NCI-H82 (cell line): ENCODE data around the gene KIF26B.
"Not testable (repeated sequence)": the region's sequence is repeated elsewhere in the genome, so short reads cannot be mapped to it uniquely, and the experiment has no call there.

Source experiments
- DNase-seq: peaks from one replicate; lab custom pipeline; 2025; lab: John Stamatoyannopoulos, UW

Gene KIF26B

DNA sequence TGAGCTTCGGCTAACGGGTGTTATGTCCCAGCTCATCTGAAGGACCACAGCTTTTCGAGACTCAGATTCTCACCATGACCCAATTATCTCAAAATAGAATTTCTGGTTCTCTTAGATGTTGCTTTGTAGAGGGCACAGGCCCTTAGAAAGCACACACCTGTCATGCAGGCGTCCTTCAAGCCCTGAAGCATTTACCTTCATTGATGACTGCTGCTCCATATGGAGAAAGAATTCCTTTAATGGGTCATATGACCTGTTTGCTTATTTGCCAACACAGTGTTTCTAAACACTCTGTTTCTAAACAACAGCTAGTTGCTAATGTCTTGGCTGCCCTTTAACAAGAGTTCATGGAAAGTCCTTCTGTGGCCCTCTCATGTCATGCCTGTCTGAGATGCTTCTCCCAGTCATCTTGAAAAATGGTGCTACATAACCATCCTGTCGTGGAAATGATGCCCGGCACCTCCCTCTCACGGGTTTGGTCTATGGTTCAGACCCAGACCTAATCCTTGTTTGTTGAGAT, 495.7 kb downstream of the KIF26B start:
- no peak for DNase-seq

DNA sequence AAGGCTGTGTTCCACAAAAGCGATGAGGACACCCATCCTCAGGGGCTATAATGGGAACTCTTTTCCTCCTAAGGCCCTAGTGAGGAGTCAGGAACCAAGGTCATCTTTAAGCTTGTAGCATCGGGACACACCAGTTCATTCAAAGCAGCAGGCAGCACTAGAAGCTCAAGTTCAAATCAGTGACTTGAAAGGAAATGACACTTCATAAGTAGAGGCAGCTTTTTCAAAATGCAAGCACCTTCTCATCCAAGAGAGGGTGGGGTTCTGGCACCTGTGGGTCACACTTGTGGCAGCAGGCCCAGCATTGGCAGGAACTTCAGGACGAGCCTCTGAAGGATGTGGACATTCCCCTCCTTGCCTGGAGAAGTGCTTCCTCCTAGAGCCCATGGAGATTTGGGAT, 496.3 kb downstream of the KIF26B start:
- no peak for DNase-seq

DNA sequence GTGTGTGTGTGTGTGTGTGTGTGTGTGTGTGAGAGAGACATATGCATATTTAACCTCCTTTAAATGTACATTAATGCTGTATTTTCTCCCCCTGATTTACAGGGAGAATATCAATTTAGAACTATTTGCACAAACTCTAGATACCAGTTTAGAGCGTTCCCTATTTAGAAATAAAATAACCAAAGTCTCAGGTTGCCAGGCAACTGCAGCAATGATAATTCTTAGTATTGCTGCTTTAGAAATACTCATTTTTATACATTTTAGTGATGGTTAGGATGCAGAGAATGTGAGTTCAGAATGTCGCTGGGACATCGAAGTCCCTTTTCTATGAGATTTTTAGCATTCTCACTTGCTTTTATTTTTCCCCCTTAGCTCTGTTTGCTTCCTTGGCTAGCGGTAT, 497.3 kb downstream of the KIF26B start:
- no peak for DNase-seq

- DNase-seq = no peak
Observed at GRCh38 chr1:245652660-245653427, 498.1 kb downstream of the KIF26B start.

DNA sequence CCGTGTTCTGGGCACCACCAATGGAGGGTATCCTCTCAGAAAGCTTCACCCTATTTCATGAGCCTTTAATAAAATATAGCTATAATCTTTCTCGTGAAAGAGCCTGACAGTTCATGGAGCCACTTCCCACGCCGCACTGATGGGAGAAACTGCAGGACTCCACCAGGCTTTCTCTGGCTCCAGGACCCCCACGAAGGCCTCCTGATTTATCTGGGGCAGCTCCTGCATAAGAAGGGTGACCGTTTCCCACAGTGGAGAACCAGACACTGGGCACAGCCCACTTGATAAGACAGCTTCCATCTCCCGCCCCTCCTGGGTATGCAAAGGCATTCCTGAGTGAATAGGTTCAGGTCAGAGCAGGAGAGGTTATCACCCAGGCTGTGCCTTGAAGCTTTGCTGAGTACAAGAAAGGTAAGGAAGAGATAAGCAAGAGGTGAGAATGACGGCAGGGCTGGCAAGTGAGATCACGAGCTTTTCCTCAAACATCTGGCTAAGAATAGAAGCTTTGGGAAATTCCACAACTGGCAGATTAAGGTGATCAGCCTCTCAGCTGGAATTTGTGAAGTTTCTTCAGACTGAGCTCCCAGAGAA, 499.8 kb downstream of the KIF26B start:
- DNase-seq = no peak

DNA sequence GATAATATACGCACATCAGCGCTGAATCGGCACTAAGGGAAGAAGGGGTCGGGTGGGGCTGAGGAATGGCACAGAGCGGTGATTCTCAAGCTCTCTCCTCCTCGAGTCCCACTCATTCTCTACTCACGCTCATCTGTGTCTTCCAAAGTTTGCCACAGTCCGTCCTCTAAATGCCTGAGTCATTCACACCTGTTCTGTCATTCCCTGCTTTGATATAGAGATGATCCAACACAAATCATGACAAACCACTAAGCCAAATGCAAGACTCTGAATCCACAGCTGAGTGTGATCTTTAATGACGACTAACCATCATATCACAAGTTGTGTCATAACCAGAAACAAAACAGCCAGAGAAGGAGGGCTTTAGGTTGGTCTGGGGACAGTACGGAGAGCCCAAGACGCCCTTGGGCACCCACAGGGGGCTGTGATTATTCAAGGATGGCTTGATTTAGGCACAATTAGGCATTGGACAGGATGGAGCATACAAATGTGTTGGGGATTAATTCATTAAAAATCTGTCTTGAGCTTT, 501.5 kb downstream of the KIF26B start:
- no peak for DNase-seq

DNA sequence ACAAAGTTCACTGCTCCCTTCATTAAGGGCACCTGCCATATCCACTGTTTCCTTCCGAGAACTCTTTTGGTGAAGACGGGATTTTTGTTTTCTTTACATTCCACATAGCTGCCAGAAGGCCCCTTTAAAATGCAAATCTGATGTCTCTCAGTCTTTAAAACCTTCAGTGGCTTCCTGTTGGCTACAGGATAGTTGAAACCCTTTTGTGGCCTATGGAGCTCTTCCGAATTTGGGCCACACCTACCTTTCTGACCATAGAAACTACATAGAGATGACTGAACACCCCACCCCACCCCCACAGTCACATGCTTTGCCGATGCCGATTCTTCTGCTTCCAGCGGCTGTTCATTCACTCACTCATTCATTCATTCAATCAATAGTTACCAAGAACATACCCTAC, 502.6 kb downstream of the KIF26B start:
- no peak for DNase-seq

DNA sequence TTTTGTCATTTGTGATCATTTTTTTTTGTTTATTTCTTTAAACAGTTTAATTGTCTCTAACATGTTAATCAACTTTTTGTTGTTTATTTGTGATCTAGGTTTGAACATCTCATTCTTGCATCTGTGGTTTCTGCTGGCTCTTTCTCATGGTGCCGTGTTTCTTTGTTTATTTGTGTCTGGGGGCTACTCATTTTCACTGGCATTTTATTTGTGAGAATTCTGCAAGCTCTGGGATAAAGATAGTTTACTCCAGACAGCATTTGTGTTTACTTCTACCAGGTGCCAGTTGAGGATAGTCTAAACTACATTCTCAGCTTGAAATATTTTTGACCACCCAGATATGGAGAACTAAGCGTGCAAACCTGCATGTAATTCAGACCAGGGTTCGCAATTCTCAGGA, 508.6 kb downstream of the KIF26B start:
- no peak for DNase-seq

- DNase-seq = no peak
Observed at GRCh38 chr1:245663841-245664240, 509.1 kb downstream of the KIF26B start.

DNA sequence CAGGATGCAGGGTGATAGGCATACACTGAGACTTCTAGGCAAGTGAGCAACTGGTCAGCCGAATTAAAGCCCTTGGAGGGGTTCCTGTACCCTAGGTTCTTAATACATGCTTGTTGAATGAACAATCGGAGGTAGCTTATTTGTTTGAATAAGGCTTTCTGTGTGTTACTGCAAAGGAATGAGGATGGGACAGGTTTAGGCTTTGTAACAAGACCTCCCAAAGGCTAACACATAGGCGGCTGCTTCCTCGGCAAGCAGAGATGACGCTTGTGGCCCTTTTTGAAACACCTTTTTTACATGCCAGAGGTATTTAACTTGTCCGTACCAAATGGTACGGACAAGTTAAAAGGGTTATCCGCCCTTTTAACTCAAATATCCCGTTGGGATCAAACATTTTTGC, 511.6 kb downstream of the KIF26B start:
- DNase-seq = no peak

GRCh38 chr1:245671349-245671748, 516.6 kb downstream of the KIF26B start:
- DNase-seq = no peak

GRCh38 chr1:245671966-245672767, 517.4 kb downstream of the KIF26B start:
- DNase-seq = no peak

GRCh38 chr1:245672836-245673656, 518.3 kb downstream of the KIF26B start:
- not testable (repeated sequence) for DNase-seq

- DNase-seq = no peak
Observed at GRCh38 chr1:245673881-245674414, 519.2 kb downstream of the KIF26B start.

DNA sequence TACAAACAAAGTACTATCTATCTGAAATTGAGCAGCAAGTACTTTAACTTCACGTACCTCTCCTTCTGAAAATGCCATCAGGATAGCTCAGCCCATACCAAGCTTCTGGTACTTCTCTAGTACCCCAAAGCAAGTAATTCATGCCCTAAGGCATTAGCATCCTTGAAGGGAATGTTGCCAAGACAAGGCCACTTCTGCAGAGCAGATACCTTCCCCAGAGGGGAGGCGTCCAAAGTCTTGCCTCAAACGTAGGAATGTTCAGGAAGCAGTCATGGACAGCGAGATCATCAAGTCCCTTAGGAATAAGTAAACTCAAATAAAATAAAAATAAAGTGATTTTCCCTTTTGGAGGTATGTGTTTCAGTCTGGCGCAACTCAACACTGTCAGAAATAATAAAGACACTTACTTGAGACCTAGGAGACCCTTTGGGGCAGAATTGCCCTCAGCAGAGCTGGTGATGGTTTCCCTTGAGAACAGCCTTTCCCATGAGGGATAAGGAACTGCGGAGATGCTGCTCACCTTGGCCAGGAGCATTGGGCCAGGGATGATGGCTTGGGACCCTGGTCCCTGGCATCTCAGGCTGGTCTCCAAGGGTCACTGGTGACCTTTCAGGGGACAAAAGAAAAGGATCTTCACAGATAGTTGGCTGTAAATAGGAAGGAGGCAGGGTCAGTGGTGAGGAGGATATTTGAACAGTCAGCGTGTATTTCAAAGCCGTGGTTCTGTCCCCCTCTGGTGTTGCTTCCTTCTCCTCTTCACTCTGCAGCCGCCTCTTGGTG, 522.9 kb downstream of the KIF26B start:
- no peak for DNase-seq

GRCh38 chr1:245678860-245679411, 524.2 kb downstream of the KIF26B start:
- no peak for DNase-seq

DNA sequence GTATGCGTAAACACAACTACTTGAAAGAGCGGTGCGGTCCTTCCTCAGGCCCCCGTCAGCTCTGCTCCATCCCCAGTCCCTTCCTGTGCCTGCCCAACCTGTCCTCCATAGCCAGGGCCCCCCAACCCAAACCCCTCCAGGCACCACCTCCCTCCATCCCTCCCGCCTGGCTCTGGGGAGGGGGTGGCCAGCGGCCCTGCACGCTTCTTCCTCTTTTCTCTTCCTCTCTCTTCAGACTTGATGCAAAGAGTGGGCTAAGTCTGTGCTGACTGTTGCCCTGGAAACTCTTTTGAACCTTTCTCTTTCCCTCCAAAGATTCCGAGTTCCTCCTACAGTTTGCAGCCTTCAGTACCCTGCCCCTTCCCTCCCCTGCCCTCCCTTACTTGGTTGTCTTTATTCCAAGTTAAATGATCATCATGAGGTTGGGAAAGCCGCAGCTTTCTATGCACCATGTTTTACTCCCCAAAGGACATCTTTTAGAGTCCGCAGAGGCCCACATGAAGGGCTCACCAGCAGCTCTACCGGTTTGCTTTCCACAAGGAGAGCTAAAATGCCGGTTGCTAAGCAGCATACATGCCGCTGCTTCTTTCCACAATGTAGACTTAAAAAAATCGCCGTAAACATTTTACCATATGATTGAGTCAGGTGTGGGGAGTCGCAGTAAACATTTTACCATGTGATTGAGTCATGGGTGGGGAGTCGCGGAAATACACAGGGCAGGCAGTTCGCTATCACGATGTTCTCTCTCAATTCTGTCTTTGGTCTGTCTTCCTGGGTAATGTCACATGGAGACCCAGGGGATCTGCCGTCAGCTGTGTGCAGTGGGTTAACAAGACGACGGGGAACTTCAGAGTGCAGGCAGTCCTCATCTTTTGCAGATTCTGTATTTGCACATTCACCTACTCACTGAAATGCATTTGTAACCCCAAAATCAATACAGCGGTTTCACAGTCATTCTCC, 525.3 kb downstream of the KIF26B start:
- DNase-seq = no peak

GRCh38 chr1:245682638-245683628, 528.1 kb downstream of the KIF26B start:
- no peak for DNase-seq
